HG02588 (cell line): ENCODE data around the gene AOX1.
"Not testable (repeated sequence)": the region's sequence is repeated elsewhere in the genome, so short reads cannot be mapped to it uniquely, and the experiment has no call there.

Experiments
- ATAC-seq: cut with Tn5 transposase; IDR thresholded peaks from one replicate; pipeline ENCODE4 v1.9.1; 2021; ENCODE audit warnings: mild to moderate bottlenecking, moderate library complexity; ENCODE audit not compliant: unreplicated experiment

Gene AOX1

GRCh38 chr2:200625282-200625681, 39.5 kb downstream of the AOX1 start:
- no peak for ATAC-seq

GRCh38 chr2:200625958-200626363, 40.1 kb downstream of the AOX1 start:
- no peak for ATAC-seq

GRCh38 chr2:200627110-200627770, 41.4 kb downstream of the AOX1 start:
- no peak for ATAC-seq

GRCh38 chr2:200628461-200628860, 42.6 kb downstream of the AOX1 start:
- ATAC-seq = not testable (repeated sequence)

GRCh38 chr2:200631287-200631686, 45.5 kb downstream of the AOX1 start:
- ATAC-seq = no peak

GRCh38 chr2:200634231-200634964, 48.6 kb downstream of the AOX1 start:
- no peak for ATAC-seq

GRCh38 chr2:200635251-200635650, 49.4 kb downstream of the AOX1 start:
- no peak for ATAC-seq

- ATAC-seq = no peak
Observed at GRCh38 chr2:200637901-200638300, 52.1 kb downstream of the AOX1 start.

GRCh38 chr2:200640176-200640575, 54.4 kb downstream of the AOX1 start:
- ATAC-seq = no peak

GRCh38 chr2:200640901-200641300, 55.1 kb downstream of the AOX1 start:
- ATAC-seq = no peak

GRCh38 chr2:200648518-200649281, 62.9 kb downstream of the AOX1 start:
- not testable (repeated sequence) for ATAC-seq

GRCh38 chr2:200649724-200650123, 63.9 kb downstream of the AOX1 start:
- ATAC-seq = no peak

- ATAC-seq = no peak
Observed at GRCh38 chr2:200650195-200650594, 64.4 kb downstream of the AOX1 start.

- ATAC-seq = no peak
Observed at GRCh38 chr2:200652158-200652557, 66.3 kb downstream of the AOX1 start.

GRCh38 chr2:200653021-200653420, 67.2 kb downstream of the AOX1 start:
- no peak for ATAC-seq

- no peak for ATAC-seq
Observed at GRCh38 chr2:200654823-200655222, 69.0 kb downstream of the AOX1 start.

GRCh38 chr2:200655918-200656580, 70.2 kb downstream of the AOX1 start:
- no peak for ATAC-seq

GRCh38 chr2:200658278-200658864, 72.6 kb downstream of the AOX1 start:
- ATAC-seq = no peak

GRCh38 chr2:200659410-200659809, 73.6 kb downstream of the AOX1 start:
- no peak for ATAC-seq

- ATAC-seq = no peak
Observed at GRCh38 chr2:200661477-200661876, 75.7 kb downstream of the AOX1 start.

- no peak for ATAC-seq
Observed at GRCh38 chr2:200662727-200663126, 76.9 kb downstream of the AOX1 start.
